H1 (cell line): Measurements from ENCODE around the gene TPSD1. TPM values are rescaled to one million over a fixed set of nuclear protein-coding genes. Genes with fewer than 3 reads are reported as not detected.

Source experiments
- CTCF ChIA-PET: fragments of 300-600 bp; sonication (Branson Sonifier 250); formaldehyde crosslinking; loops from one replicate; lab custom pipeline; 2021; ENCODE audit not compliant: partially characterized antibody; lab: Charles Lee
- POLR2A ChIA-PET: fragments of 300-600 bp; sonication (Branson Sonifier 250); formaldehyde crosslinking; loops from one replicate; lab custom pipeline; 2021; ENCODE audit warnings: inconsistent platforms; ENCODE audit not compliant: partially characterized antibody; lab: Charles Lee
- DNase-seq, 2 experiments: peaks; one replicate each; pipeline versions ENCODE4 v3.0.0 to v3.0.0-alpha.2; 2010 to 2022; ENCODE audit warnings: low spot score in 2 of 2, low read depth in 1 of 2, mixed read lengths in 1 of 2
- FAIRE-seq: peaks from 2 replicates; lab custom pipeline; 2011; peaks lifted over from hg19 to GRCh38; lab: Jason Lieb, UNC
- H2AFZ ChIP-seq: 2 replicates; pipeline ENCODE4 v1.8.1; 2012; ENCODE audit warnings: low read length, inconsistent platforms
- H2AK5ac ChIP-seq: 2 replicates; pipeline ENCODE4 v1.6.1; 2013; ENCODE audit warnings: low read depth, low read length
- H2BK120ac ChIP-seq: replicated peaks from 2 replicates; pipeline ENCODE3; 2013; ENCODE audit warnings: low read depth, low read length, inconsistent platforms
- H2BK12ac ChIP-seq: 2 replicates; pipeline ENCODE4 v1.6.1; 2013; ENCODE audit warnings: low read depth, low read length
- H2BK15ac ChIP-seq: 2 replicates; pipeline ENCODE4 v1.6.1; 2013; ENCODE audit warnings: low read length
- H2BK20ac ChIP-seq: 2 replicates; pipeline ENCODE4 v1.6.1; 2013; ENCODE audit warnings: low read length
- H2BK5ac ChIP-seq: 2 replicates; pipeline ENCODE4 v1.6.1; 2013; ENCODE audit warnings: low read depth, low read length
- H3K14ac ChIP-seq: 2 replicates; pipeline ENCODE4 v1.6.1; 2013; ENCODE audit warnings: inconsistent platforms; ENCODE audit not compliant: insufficient read length
- H3K18ac ChIP-seq: 2 replicates; pipeline ENCODE4 v1.6.1; 2013; ENCODE audit warnings: low read length; ENCODE audit errors: extremely low read depth
- H3K23ac ChIP-seq: 2 replicates; pipeline ENCODE4 v1.6.1; 2013; ENCODE audit warnings: inconsistent platforms; ENCODE audit not compliant: insufficient read length
- H3K23me2 ChIP-seq: 2 replicates; pipeline ENCODE4 v1.6.1; 2013; ENCODE audit warnings: low read depth, low read length
- H3K27ac ChIP-seq: 2 replicates; pipeline ENCODE4 v1.6.1; 2011; ENCODE audit warnings: low read depth, low read length, inconsistent platforms
- H3K27me3 ChIP-seq, 4 experiments: replicated peaks in 1 of 4; 1 replicate in 1 of 4; 2 replicates in 3 of 4; pipeline versions ENCODE4 v1.6.1 to v1.8.1; 2011 to 2013; ENCODE audit warnings: low read length in 3 of 4, mild to moderate bottlenecking in 3 of 4, inconsistent platforms in 2 of 4, mixed read lengths in 2 of 4, moderate library complexity in 1 of 4; ENCODE audit not compliant: control insufficient read depth in 3 of 4, insufficient read depth in 3 of 4; ENCODE audit errors: extremely low read depth in 1 of 4
- H3K36me3 ChIP-seq, 4 experiments: 2 replicates each; pipeline versions ENCODE4 v1.6.1 to v1.8.1; 2011 to 2013; ENCODE audit warnings: mild to moderate bottlenecking in 4 of 4, low read length in 3 of 4, moderate library complexity in 2 of 4, control low read depth in 1 of 4, inconsistent platforms in 1 of 4; ENCODE audit not compliant: insufficient read depth in 4 of 4, control insufficient read depth in 2 of 4
- H3K4ac ChIP-seq: replicated peaks from 2 replicates; pipeline ENCODE3; 2013; ENCODE audit warnings: low read length, low read depth, mixed read lengths, inconsistent platforms; ENCODE audit not compliant: insufficient read length
- H3K4me1 ChIP-seq, 4 experiments: replicated peaks in 1 of 4; 1 replicate in 1 of 4; 2 replicates in 3 of 4; pipeline versions ENCODE4 v1.6.1 to v1.8.1; 2011 to 2013; ENCODE audit warnings: low read length in 3 of 4, inconsistent platforms in 2 of 4, mixed read lengths in 1 of 4; ENCODE audit not compliant: insufficient read depth in 4 of 4, control insufficient read depth in 3 of 4
- H3K4me2 ChIP-seq, 2 experiments: 2 replicates each; pipeline versions ENCODE4 v1.6.1 to v1.8.1; 2011 to 2013; ENCODE audit warnings: low read depth in 2 of 2, low read length in 2 of 2, control low read depth in 1 of 2, inconsistent platforms in 1 of 2, mild to moderate bottlenecking in 1 of 2; ENCODE audit not compliant: insufficient read depth in 1 of 2
- H3K4me3 ChIP-seq, 4 experiments: fragments of 200-600, 300-600 bp in 1 of 4; sonication (generic), shearing (Covaris generic), sonication (Bioruptor Twin) in 1 of 4; 2 replicates each; pipeline versions ENCODE4 v1.5.1 to v1.8.1; 2011 to 2016; ENCODE audit warnings: low read length in 4 of 4, low read depth in 3 of 4, control low read depth in 2 of 4, inconsistent platforms in 2 of 4, mild to moderate bottlenecking in 2 of 4, mixed read lengths in 1 of 4, moderate library complexity in 1 of 4; ENCODE audit not compliant: insufficient read depth in 2 of 4; ENCODE audit errors: extremely low read depth in 1 of 4
- H3K56ac ChIP-seq: replicated peaks from 2 replicates; pipeline ENCODE3; 2013; ENCODE audit warnings: low read depth, mild to moderate bottlenecking, mixed read lengths, low read length, inconsistent platforms; ENCODE audit not compliant: insufficient read length
- H3K79me1 ChIP-seq: 2 replicates; pipeline ENCODE4 v1.6.1; 2013; ENCODE audit warnings: low read depth, low read length, control low read depth
- H3K79me2 ChIP-seq, 2 experiments: 2 replicates each; pipeline versions ENCODE4 v1.6.1 to v1.8.1; 2012 to 2013; ENCODE audit warnings: low read length in 2 of 2, mild to moderate bottlenecking in 2 of 2, inconsistent platforms in 1 of 2; ENCODE audit not compliant: insufficient read depth in 2 of 2, control insufficient read depth in 1 of 2
- H3K9ac ChIP-seq, 4 experiments: replicated peaks in 1 of 4; 1 replicate in 1 of 4; 2 replicates in 3 of 4; pipeline versions ENCODE4 v1.6.1 to v1.8.1; 2011 to 2013; ENCODE audit warnings: low read depth in 3 of 4, low read length in 3 of 4, control low read depth in 2 of 4, mild to moderate bottlenecking in 2 of 4, moderate library complexity in 2 of 4, inconsistent platforms in 1 of 4; ENCODE audit errors: extremely low read depth in 1 of 4
- H3K9me3 ChIP-seq, 2 experiments: 2 replicates each; pipeline versions ENCODE4 v1.6.1 to v1.8.1; 2012 to 2013; ENCODE audit warnings: mild to moderate bottlenecking in 2 of 2, moderate library complexity in 2 of 2, control low read depth in 1 of 2, inconsistent platforms in 1 of 2, low read depth in 1 of 2, low read length in 1 of 2, mixed read lengths in 1 of 2; ENCODE audit not compliant: insufficient read depth in 2 of 2
- H4K20me1 ChIP-seq, 2 experiments: replicated peaks in 1 of 2; 2 replicates each; pipeline versions ENCODE3 to v1.8.1; 2011 to 2013; ENCODE audit warnings: inconsistent platforms in 2 of 2, low read length in 2 of 2, mild to moderate bottlenecking in 1 of 2; ENCODE audit not compliant: insufficient read depth in 2 of 2, control insufficient read depth in 1 of 2
- H4K5ac ChIP-seq: 2 replicates; pipeline ENCODE4 v1.6.1; 2013; ENCODE audit warnings: low read length, low read depth, mixed read lengths, inconsistent platforms; ENCODE audit not compliant: insufficient read length
- H4K8ac ChIP-seq: 2 replicates; pipeline ENCODE4 v1.8.0; 2013; ENCODE audit warnings: mild to moderate bottlenecking, moderate library complexity, low read length, inconsistent platforms; ENCODE audit not compliant: insufficient read depth; ENCODE audit errors: extremely low read depth
- H4K91ac ChIP-seq: replicated peaks from 2 replicates; pipeline ENCODE3; 2013; ENCODE audit warnings: low read length, mixed read lengths, inconsistent platforms; ENCODE audit not compliant: insufficient read length
- JUN ChIP-seq: IDR thresholded peaks from 2 replicates; pipeline ENCODE4 v1.6.1; 2011; ENCODE audit warnings: low read depth, mild to moderate bottlenecking, improper control_type of control experiment, low read length
- JUND ChIP-seq: IDR thresholded peaks from 2 replicates; pipeline ENCODE4 v1.6.1; 2011; ENCODE audit warnings: mild to moderate bottlenecking, improper control_type of control experiment, low read length
- MAFK ChIP-seq: IDR thresholded peaks from 2 replicates; pipeline ENCODE4 v1.6.1; 2012; ENCODE audit warnings: low read depth, mild to moderate bottlenecking, improper control_type of control experiment, low read length
- SP1 ChIP-seq: IDR thresholded peaks from 2 replicates; pipeline ENCODE4 v1.6.1; 2011; ENCODE audit warnings: low read depth, low read length
- WGBS, 2 experiments: shearing (Covaris generic) in 1 of 2; methylation state at CpG; one replicate each; pipeline versions ENCODE4 v1.1.6 to v1.1.7; 2013 to 2015; ENCODE audit warnings: low lambda C conversion rate in 2 of 2, mixed read lengths in 2 of 2, inconsistent platforms in 1 of 2, low coverage in 1 of 2, missing lambda C conversion rate in 1 of 2; ENCODE audit not compliant: insufficient replicate concordance in 2 of 2, insufficient coverage in 1 of 2, insufficient read length in 1 of 2; ENCODE audit errors: extremely low coverage in 1 of 2, missing lambda C conversion rate in 1 of 2; 5-methylcytosine and 5-hydroxymethylcytosine counted together
- polyA plus RNA-seq, 7 experiments: library from polyadenylated mRNA; depleted of rRNA in 3 of 7; stranded (reverse) in 5 of 7; unstranded in 2 of 7; fragments of >200 nt in 5 of 7; fragments of 200-250 nt in 2 of 7; gene quantifications; 1 replicate in 5 of 7; 2 replicates in 1 of 7; 4 replicates in 1 of 7; pipeline versions ENCODE4 v1.2.1 to v1.2.3, GENCODE V29; 2011 to 2013; ENCODE audit warnings: missing spikeins in 2 of 7, mixed read lengths in 2 of 7
- total RNA-seq: library from RNA; stranded (reverse); fragmentation: NEBNext Ultra II Directional; extraction: Animal tissue kit (Norgen Biotek cat#: 25700); gene quantifications from 2 replicates; pipeline ENCODE4 v1.2.1, GENCODE V29; 2021

Gene TPSD1
- total and polyA plus RNA-seq, 2 of the 8 experiments (the other 6 are each of a cell fraction or from before 2014, with no cell fraction given), result 0.26 TPM; not detected in 1

- H2BK5ac ChIP-seq, result no peak overlapping the region
- H4K91ac ChIP-seq, result no peak overlapping the region
- ChIA-PET CTCF (no interaction called here), POLR2A (no interaction called here)
- no peaks in the 10 kb centered on the region for H3K27me3 ChIP-seq
- H3K9me3 ChIP-seq, result no peaks in the 10 kb centered on the region
- H3K79me1 ChIP-seq, result no peaks in the 10 kb centered on the region
- no peak overlapping the region for H3K14ac ChIP-seq
- H2AFZ ChIP-seq, result no peak overlapping the region
- TF ChIP-seq JUND (no peak), JUN (no peak), SP1 (no peak), MAFK (no peak)
- H3K27ac ChIP-seq, result no peak overlapping the region
- no peak overlapping the region for H2BK15ac ChIP-seq
- no peak overlapping the region for H3K4me3 ChIP-seq
- H3K4me2 ChIP-seq, result no peak overlapping the region
- H3K18ac ChIP-seq, result no peak overlapping the region
- H2AK5ac ChIP-seq, result no peak overlapping the region
- no peak overlapping the region for H3K4ac ChIP-seq
- no peaks in the 10 kb centered on the region for H3K4me1 ChIP-seq
- H2BK120ac ChIP-seq, result no peak overlapping the region
- H4K5ac ChIP-seq, result no peak overlapping the region
- no peak overlapping the region for H2BK12ac ChIP-seq
- H3K23me2 ChIP-seq, result no peaks in the 10 kb centered on the region
- no peak overlapping the region for H3K9ac ChIP-seq
- FAIRE-seq, result no peak
- no peaks in the 10 kb centered on the region for H3K79me2 ChIP-seq
- DNase-seq, result no peak
- no peak overlapping the region for H2BK20ac ChIP-seq
- no peak overlapping the region for H4K8ac ChIP-seq
- H3K36me3 ChIP-seq, result peaks cover 4 to 70% (median 9%) of the 10 kb centered on the region in 4 experiments; a peak in 5 of 8 replicates
- peaks cover 0 to 8% of the 10 kb centered on the region in 2 experiments for H4K20me1 ChIP-seq
- 85% methylated on average over 8 of the region's 8 CpGs; no CpG with 5 or more reads in 1 of the 2 experiments for WGBS, 2 experiments
- H3K56ac ChIP-seq, result no peak overlapping the region
- H3K23ac ChIP-seq, result no peak overlapping the region
Measured at GRCh38 chr16:1213231-1213630, 42.6 kb upstream of the TPSD1 start.
